ENCODE measurements around the gene OR4N5.

Gene OR4N5

DNA sequence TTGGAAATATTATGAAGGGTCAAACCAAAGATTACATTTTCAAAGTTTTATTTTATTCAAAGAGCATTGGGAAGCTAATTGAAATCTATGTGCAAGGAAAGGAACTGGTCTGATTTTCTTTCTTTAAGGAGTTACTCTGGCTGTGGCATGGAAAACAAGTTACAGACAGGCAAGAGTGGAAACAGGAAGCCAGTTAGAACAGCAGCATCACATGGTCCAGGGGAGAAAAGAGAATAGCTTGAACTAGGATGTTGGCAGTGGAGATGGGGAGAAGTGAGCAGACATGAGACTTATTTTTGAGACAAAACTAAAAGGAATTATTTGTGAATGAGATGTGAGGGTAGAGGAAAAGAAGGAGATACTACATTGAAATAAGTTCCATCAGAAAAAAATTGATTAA is 55.5 kb downstream of the OR4N5 start:
- TF ChIP-seq, protein P1, sequence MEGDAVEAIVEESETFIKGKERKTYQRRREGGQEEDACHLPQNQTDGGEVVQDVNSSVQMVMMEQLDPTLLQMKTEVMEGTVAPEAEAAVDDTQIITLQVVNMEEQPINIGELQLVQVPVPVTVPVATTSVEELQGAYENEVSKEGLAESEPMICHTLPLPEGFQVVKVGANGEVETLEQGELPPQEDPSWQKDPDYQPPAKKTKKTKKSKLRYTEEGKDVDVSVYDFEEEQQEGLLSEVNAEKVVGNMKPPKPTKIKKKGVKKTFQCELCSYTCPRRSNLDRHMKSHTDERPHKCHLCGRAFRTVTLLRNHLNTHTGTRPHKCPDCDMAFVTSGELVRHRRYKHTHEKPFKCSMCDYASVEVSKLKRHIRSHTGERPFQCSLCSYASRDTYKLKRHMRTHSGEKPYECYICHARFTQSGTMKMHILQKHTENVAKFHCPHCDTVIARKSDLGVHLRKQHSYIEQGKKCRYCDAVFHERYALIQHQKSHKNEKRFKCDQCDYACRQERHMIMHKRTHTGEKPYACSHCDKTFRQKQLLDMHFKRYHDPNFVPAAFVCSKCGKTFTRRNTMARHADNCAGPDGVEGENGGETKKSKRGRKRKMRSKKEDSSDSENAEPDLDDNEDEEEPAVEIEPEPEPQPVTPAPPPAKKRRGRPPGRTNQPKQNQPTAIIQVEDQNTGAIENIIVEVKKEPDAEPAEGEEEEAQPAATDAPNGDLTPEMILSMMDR (IDR thresholded peaks at IDR 0.05; ENCODE audit: low read length, missing control alignments) = no peak
- H3K4me3 ChIP-seq (replicated peaks; ENCODE audit: low read depth, low read length) = no peak overlapping the region
- DNase-seq (ENCODE audit: low read depth) = no peak

All from fibroblast of pulmonary artery (primary cell).